ENCODE results near the gene ELP4.

Gene ELP4

GRCh38 chr11:31825838-31826484, 316.4 kb downstream of the ELP4 start:
- Histone ChIP-seq H3K9ac (ENCODE audit: low read length) (no peak overlapping the region), H3K79me2 (ENCODE audit: insufficient read depth, low read length) (no peaks in the 10 kb centered on the region), H3K27me3 (ENCODE audit: low read length) (no peaks in the 10 kb centered on the region), H3F3A (ENCODE audit: insufficient read depth) (no peaks in the 10 kb centered on the region), H3K9me3 (ENCODE audit: insufficient read depth, low read length) (no peaks in the 10 kb centered on the region), H3K36me3 (ENCODE audit: low read length) (no peaks in the 10 kb centered on the region), H3K27ac (ENCODE audit: low read depth, low read length) (no peak overlapping the region), H3K4me2 (ENCODE audit: low read depth, low read length, poor library complexity, severe bottlenecking) (no peak overlapping the region), H4K20me1 (ENCODE audit: low read depth, low read length) (no peaks in the 10 kb centered on the region), H3K4me3 (ENCODE audit: insufficient read depth, low read length, poor library complexity, severe bottlenecking) (no peak overlapping the region), H3K9me2 (replicated peaks; ENCODE audit: insufficient read depth, low read length) (no peaks in the 10 kb centered on the region), H2AFZ (ENCODE audit: low read depth, low read length, severe bottlenecking) (no peak overlapping the region)
- TF ChIP-seq EZH2phosphoT487 (conservative IDR thresholded peaks at IDR 0.05; ENCODE audit: low read length), result no peak
- TF ChIP-seq CTCF (IDR thresholded peaks at IDR 0.05; ENCODE audit: insufficient read depth, low read length, poor library complexity, severe bottlenecking), result no peak

- Histone ChIP-seq H3K9me3 (ENCODE audit: insufficient read depth, low read length) (no peaks in the 10 kb centered on the region), H3K79me2 (ENCODE audit: insufficient read depth, low read length) (no peaks in the 10 kb centered on the region), H3K27ac (ENCODE audit: low read depth, low read length) (no peak overlapping the region), H4K20me1 (ENCODE audit: low read depth, low read length) (no peaks in the 10 kb centered on the region), H2AFZ (ENCODE audit: low read depth, low read length, severe bottlenecking) (no peak overlapping the region), H3F3A (ENCODE audit: insufficient read depth) (no peaks in the 10 kb centered on the region), H3K9me2 (replicated peaks; ENCODE audit: insufficient read depth, low read length) (no peaks in the 10 kb centered on the region), H3K4me2 (ENCODE audit: low read depth, low read length, poor library complexity, severe bottlenecking) (no peak overlapping the region), H3K4me3 (ENCODE audit: insufficient read depth, low read length, poor library complexity, severe bottlenecking) (no peak overlapping the region), H3K36me3 (ENCODE audit: low read length) (no peaks in the 10 kb centered on the region), H3K9ac (ENCODE audit: low read length) (no peak overlapping the region), H3K27me3 (ENCODE audit: low read length) (no peaks in the 10 kb centered on the region)
- TF ChIP-seq CTCF (IDR thresholded peaks at IDR 0.05; ENCODE audit: insufficient read depth, low read length, poor library complexity, severe bottlenecking) (no peak), EZH2phosphoT487 (conservative IDR thresholded peaks at IDR 0.05; ENCODE audit: low read length) (no peak)
Observed at GRCh38 chr11:31826536-31827438, 317.2 kb downstream of the ELP4 start.

- H4K20me1 ChIP-seq (ENCODE audit: low read depth, low read length), result no peaks in the 10 kb centered on the region
- H3K9me2 ChIP-seq (replicated peaks; ENCODE audit: insufficient read depth, low read length), result no peaks in the 10 kb centered on the region
- no peak overlapping the region for H3K4me2 ChIP-seq (ENCODE audit: low read depth, low read length, poor library complexity, severe bottlenecking)
- H3K9ac ChIP-seq (ENCODE audit: low read length), result no peak overlapping the region
- no peaks in the 10 kb centered on the region for H3K79me2 ChIP-seq (ENCODE audit: insufficient read depth, low read length)
- H3K27ac ChIP-seq (ENCODE audit: low read depth, low read length), result no peak overlapping the region
- no peak overlapping the region for H3K4me3 ChIP-seq (ENCODE audit: insufficient read depth, low read length, poor library complexity, severe bottlenecking)
- no peaks in the 10 kb centered on the region for H3K9me3 ChIP-seq (ENCODE audit: insufficient read depth, low read length)
- no peaks in the 10 kb centered on the region for H3K36me3 ChIP-seq (ENCODE audit: low read length)
- TF ChIP-seq CTCF (IDR thresholded peaks at IDR 0.05; ENCODE audit: insufficient read depth, low read length, poor library complexity, severe bottlenecking), result no peak
- TF ChIP-seq EZH2phosphoT487 (conservative IDR thresholded peaks at IDR 0.05; ENCODE audit: low read length), result no peak
- no peak overlapping the region for H2AFZ ChIP-seq (ENCODE audit: low read depth, low read length, severe bottlenecking)
- H3K27me3 ChIP-seq (ENCODE audit: low read length), result no peaks in the 10 kb centered on the region
- no peaks in the 10 kb centered on the region for H3F3A ChIP-seq (ENCODE audit: insufficient read depth)
Observed at GRCh38 chr11:31827455-31828206, 318.1 kb downstream of the ELP4 start.

Measured in SU-DHL-6 (cell line).